Measurements from ENCODE around the gene TRIP13. TPM values are rescaled to one million over a fixed set of nuclear protein-coding genes. Genes with fewer than 3 reads are reported as not detected.
"Not testable (repeated sequence)": the region's sequence is repeated elsewhere in the genome, so short reads cannot be mapped to it uniquely, and the experiment has no call there.

Gene TRIP13
- total RNA-seq, 1 experiment from 2014 or later: 82.0 TPM

GRCh38 chr5:933951-934350 is 41.3 kb downstream of the TRIP13 start:
- not testable (repeated sequence) for H3K27me3 ChIP-seq, H3K36me3 ChIP-seq, H3K9me3 ChIP-seq, H3K4me3 ChIP-seq, DNase-seq

DNA sequence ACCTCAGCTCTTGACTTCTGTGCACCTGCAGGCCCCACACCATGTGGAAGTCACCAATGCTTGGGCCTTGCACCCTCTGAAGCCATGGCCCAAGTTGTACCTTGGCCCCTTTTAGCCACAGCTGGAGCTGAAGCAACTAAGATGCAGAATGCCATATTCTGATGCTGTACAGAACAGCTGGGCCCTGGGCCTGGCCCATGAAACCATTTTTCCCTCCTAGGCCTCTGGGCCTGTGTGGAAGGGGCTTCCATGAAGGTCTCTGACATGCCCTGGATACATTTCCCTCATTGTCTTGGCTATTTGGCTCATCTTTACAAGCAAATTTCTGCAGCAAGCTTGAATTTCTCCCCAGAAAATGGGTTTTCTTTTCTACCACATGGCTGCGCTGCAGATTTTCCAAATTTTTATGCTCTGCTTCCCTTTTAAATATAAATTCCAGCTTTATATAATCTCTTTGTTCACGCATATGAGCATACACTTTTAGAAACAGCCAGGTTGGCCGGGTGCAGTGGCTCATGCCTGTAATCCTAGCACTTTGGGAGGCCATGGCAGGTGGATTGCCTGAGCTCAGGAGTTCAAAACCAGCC is 41.8 kb downstream of the TRIP13 start:
- not testable (repeated sequence) for H3K36me3 ChIP-seq, H3K27me3 ChIP-seq, DNase-seq, H3K9me3 ChIP-seq, H3K4me3 ChIP-seq

- no peaks in the 10 kb centered on the region for H3K36me3 ChIP-seq
- H3K27me3 ChIP-seq: no peaks in the 10 kb centered on the region
- no peaks in the 10 kb centered on the region for H3K9me3 ChIP-seq
- H3K4me3 ChIP-seq: no peak overlapping the region
- no peak for DNase-seq
These were observed 42.9 kb downstream of the TRIP13 start for GRCh38 chr5:935510-936084.

DNA sequence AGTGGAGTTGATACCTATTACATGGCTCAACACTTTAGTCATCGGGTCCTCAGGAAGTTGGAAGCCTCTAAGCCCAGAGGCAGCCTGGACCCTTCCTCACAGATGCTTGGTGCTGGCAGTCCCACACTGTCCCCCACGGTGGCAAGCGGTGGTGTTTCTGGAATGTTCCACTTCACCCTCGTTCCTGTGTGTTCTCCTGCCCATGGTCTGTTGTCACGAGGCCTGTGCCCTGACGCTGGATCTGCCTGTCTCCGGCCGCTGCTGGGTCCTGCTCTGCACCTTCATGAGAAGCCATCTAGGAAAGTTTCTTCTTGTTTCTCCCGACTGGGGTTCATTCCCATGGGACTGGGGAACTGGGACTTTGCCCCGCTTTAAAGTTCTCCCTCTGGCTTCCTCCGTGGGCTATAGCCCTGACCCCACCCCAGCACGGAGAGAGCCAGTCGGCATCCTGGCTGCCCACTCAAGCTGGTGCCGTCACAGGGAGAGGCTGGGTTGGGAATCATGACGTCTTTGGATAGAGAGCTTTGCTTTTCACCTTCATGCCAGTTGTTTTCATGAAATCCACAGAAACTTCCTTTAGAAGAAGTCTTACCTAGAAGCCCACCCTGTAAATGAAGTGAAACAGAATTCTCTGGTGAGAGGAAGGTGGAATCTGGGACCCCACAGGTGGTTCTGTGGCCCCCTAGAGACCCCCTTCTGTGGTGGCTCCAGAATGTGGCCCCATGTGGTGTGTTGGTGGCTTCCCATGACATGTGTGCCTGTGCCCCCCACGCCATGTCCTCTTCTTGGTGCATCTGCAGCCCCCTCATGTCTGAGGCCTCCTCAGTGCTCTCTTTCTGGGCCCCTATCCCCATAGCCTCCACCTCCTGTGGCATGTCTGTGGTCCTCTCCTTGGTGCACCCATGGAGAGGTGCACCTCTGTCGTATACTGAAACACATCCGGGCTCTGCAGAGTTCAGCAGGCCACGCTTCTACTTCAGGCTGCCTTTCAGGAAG is 43.8 kb downstream of the TRIP13 start:
- DNase-seq: no peak
- Histone ChIP-seq H3K9me3 (peaks cover 2% of the 10 kb centered on the region; the same call in 1 of the 2 replicates), H3K4me3 (no peak overlapping the region), H3K36me3 (no peaks in the 10 kb centered on the region), H3K27me3 (no peaks in the 10 kb centered on the region)

DNA sequence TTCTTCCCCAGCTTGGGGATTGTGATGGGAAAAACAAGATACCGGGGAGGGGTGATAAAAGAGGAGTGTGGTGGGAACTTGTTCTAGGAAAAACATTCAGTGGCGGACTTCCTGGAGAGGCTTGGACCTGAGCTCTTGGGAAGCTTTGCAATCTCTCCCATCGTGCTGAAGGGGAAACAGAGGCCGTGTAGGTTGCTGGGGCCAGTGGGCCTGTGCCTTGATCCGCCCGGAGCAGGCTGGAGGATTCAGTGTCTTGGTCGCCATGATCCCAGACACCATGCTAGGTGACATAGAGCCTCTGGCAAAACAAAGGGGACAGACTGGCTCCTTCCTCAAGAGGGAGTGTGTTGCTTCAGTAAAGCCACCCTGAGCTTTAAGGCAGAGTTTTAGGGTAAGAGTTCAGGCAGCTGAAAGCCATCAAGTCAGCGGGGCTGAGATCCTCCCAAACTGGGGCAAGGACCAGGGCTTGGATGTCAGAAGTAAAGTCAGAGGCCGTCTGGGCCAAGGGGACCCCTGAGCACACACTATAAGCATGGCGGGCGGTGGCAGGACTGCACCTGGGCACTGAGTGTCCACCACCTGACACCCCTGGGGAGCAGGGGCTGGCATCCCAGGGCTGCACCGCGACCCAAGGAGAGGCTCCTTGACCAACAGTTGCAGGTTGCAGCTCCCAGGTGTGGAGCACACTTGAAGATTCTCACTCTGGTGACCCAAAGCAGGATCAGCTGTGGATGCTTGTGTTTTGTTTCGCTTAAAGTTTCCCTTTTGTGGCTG is 44.7 kb downstream of the TRIP13 start:
- Histone ChIP-seq H3K36me3 (no peaks in the 10 kb centered on the region), H3K9me3 (peaks cover 2% of the 10 kb centered on the region; the same call in 1 of the 2 replicates), H3K4me3 (no peak overlapping the region), H3K27me3 (peaks cover 2% of the 10 kb centered on the region; the same call in 1 of the 2 replicates)
- DNase-seq: no peak

DNA sequence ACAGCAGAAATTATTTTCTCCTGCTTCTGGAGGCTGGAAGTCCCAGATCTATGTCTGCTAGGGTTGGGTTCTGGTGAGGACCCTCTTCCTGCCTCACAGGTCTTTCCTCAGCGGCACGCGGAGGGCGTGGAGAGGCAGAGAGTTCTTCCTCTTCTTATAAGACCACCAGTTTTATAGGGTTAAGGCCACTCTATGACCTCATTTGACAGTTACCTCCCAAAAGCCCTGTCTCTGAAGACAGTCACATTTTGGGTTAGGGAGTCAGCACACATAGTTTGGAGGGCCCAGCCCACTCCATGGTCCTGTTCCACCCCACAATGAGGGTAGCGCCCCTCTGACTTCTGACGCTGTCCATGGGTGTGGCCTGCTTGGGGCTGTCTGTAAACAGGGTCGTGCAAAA is 46.7 kb downstream of the TRIP13 start:
- Histone ChIP-seq H3K36me3 (no peaks in the 10 kb centered on the region), H3K4me3 (no peak overlapping the region), H3K9me3 (peaks cover 2% of the 10 kb centered on the region; the same call in 1 of the 2 replicates), H3K27me3 (peaks cover 2% of the 10 kb centered on the region; the same call in 1 of the 2 replicates)
- DNase-seq: no peak

GRCh38 chr5:940741-941140 is 48.1 kb downstream of the TRIP13 start:
- H3K4me3 ChIP-seq, DNase-seq, H3K27me3 ChIP-seq, H3K36me3 ChIP-seq, H3K9me3 ChIP-seq: not testable (repeated sequence)

DNA sequence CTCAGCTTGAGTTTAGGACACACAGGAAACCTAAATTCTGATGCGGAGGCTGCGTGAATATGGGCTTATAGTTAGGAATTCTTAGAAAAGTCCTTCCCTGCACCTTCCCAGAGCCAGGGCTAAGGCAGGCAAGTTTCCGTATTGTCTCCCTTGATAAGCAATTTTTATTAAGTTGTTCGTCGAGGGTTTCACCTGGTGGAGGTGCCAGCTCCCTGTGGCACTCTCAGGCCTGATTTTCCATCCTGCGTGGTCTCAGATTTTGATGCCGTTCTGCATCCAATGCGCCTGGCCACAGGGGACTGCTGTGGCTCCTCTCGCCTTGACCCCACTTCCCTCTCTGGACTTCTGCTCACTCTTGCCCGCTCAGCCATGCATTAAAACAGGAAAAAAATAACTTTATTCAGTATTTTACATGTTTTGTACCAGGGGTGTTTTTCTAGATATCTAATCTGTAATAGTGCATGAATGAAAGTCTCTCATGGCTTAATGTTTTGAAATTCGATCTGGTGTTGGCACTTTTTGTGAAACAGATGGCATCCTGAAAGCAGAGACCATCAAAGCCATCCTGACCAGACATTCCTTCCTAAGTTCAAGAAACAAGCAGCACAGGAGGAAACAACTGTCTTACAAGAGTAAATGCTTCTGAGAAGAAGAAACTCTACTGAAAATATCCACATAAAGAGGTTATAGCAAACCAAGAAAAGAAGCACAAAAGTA is 50.7 kb downstream of the TRIP13 start:
- Histone ChIP-seq H3K4me3 (no peak overlapping the region), H3K9me3 (peaks cover 2% of the 10 kb centered on the region; the same call in 1 of the 2 replicates), H3K36me3 (no peaks in the 10 kb centered on the region), H3K27me3 (peaks cover 2% of the 10 kb centered on the region; the same call in 1 of the 2 replicates)
- DNase-seq: no peak

DNA sequence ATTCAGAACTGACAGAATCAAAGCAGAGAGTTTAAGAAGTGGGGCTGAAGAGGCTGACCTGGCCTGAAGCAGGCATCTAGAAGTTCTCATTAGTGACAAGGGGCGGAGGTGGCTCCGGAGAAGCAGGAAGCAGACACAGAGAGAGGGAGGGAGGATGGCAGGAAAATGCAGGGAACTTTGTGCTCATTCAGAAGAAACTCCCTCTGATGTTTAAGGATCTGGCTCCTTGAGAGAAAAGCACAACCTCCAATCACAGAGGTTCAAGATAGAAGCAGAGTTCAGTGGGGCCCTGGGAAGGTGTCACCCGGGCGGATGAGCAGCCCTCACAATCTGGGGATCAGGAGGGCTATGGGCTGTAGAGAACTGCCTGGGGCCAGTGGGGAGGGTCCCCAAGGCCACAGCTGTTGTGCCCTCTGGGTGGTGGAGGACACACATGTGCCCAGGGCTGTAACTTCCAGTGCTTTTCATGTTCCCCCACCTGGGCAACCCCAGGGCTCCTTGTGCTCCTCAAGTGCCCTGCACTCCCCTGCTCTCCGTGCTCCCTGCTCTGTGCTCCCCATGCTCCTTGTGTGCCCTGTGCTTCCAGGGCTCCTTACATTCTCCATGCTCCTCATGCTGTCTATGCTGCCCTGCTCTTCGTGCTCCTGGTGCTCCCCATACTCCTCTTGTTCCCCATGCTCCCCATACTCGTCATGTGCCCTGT is 51.4 kb downstream of the TRIP13 start:
- Histone ChIP-seq H3K27me3 (peaks cover 2% of the 10 kb centered on the region; the same call in 1 of the 2 replicates), H3K36me3 (no peaks in the 10 kb centered on the region), H3K9me3 (peaks cover 2% of the 10 kb centered on the region; the same call in 1 of the 2 replicates), H3K4me3 (no peak overlapping the region)
- DNase-seq: no peak

DNA sequence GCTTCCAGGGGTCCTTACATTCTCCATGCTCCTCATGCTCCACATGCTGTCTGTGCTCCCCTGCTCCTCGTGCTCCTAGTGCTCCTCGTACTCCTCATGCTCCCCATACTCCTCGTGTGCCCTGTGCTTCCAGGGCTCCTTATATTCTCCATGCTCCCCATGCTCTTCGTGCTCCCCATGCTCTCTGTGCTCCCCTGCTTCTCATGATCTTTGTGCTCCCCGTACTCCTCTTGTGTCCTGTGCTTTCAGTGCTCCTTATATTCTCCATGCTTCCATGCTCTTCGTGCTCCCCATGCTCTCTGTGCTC is 51.9 kb downstream of the TRIP13 start:
- H3K9me3 ChIP-seq: peaks cover 4% of the 10 kb centered on the region
- DNase-seq: no peak
- H3K36me3 ChIP-seq: no peaks in the 10 kb centered on the region
- H3K4me3 ChIP-seq: no peak overlapping the region
- peaks cover 2% of the 10 kb centered on the region; the same call in 1 of the 2 replicates for H3K27me3 ChIP-seq

DNA sequence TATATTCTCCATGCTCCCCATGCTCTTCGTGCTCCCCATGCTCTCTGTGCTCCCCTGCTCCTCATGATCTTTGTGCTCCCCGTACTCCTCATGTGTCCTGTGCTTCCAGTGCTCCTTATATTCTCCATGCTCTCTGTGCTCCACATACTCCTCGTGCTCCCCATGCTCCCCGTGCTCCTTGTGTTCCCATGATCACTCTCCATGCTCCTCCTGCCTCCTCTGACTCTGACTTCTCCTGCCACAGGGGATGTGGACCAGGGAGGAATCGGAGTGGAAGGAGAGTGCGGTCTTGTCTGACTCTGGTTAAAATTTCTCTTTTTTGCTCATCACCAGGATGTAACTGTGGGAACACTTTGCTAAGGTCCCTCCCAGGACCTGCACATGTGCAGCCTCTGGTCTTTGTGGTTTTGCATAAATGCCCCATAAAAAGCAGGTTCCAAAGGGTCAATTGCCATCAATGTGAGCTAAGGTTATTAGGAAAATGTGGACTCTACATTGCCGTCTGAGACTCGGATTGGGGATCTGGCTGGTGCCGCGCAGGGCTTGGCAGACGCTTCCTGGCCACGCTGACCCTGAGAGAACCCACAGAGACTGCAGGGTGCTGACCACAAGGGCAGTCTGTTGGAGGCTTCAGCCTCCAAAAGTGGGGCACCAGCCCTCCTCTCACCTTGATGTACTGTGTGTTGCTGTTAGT is 52.5 kb downstream of the TRIP13 start:
- Histone ChIP-seq H3K27me3 (peaks cover 2% of the 10 kb centered on the region; the same call in 1 of the 2 replicates), H3K4me3 (no peak overlapping the region), H3K9me3 (peaks cover 9% of the 10 kb centered on the region), H3K36me3 (no peaks in the 10 kb centered on the region)
- no peak for DNase-seq

- peak; percentile 46 for DNase-seq
- no peak overlapping the region for H3K4me3 ChIP-seq
- H3K36me3 ChIP-seq: no peaks in the 10 kb centered on the region
- H3K9me3 ChIP-seq: peaks cover 15% of the 10 kb centered on the region
- H3K27me3 ChIP-seq: peaks cover 2% of the 10 kb centered on the region; the same call in 1 of the 2 replicates
These were observed 53.2 kb downstream of the TRIP13 start for GRCh38 chr5:945691-946551.

DNA sequence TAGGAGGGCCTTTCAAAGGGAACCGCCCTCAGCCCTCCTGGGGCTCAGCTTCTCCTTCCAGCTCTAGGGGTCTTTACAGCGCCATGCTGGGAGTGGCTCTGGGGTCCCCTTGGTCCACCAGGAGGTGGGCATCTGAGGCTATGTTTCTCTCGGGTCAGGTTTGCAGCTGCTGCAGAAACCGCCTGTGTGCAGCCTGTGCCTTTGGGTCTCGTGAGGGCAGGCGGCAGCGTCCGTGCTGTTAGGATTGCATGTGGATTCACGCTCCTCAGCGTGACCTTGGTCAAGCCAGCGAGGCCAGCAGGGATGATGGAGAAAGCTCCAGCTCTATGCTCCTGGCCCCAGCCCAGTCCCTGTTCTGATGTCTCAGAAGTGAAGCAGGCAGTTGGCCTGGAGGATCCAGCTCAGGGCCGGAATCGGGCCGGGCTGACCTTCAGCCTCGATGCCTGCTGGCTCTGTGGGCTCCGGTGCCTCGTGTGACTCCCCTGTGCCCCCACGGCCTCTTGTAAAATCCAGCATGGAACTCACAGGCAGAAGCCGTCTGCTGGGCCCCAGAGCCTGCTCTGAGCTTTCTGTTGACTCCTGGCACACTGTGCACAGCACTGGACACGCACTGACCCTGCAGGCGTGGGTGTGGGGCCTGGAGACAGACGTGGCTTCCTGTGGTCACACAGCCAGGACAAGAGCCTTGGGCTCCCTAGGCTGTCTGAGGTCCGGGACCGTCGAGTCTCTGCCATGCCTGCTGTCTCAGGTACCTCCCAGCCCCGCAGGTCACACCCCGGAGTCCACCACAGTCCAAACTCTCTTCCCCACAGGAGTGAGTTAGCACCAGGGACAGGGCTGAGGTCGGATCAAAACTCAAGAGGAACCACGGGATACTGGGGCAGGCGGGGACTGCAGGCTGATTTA is 54.3 kb downstream of the TRIP13 start:
- DNase-seq: no peak
- Histone ChIP-seq H3K36me3 (no peaks in the 10 kb centered on the region), H3K4me3 (no peak overlapping the region), H3K9me3 (peaks cover 13% of the 10 kb centered on the region), H3K27me3 (no peaks in the 10 kb centered on the region)

All from MG63 (cell line).